Suprapubic skin (tissue), 3 donors: ENCODE data around the gene SPTAN1.

ENCODE experiments used
- POLR2A ChIP-seq, 2 donors: fragments of 450-650 bp; IDR thresholded peaks; one replicate each; pipeline ENCODE4 v1.6.1; 2017; ENCODE audit warnings: antibody characterized with exemption in 2 of 2, mild to moderate bottlenecking in 2 of 2, moderate library complexity in 2 of 2
- TF ChIP-seq, protein P1 (sequence below), 2 donors: fragments of 200-600 bp in 1 of 2; fragments of 450-650 bp in 1 of 2; sonication (generic) in 1 of 2; IDR thresholded peaks; one replicate each; pipeline ENCODE4 v1.5.1; 2016 to 2019; ENCODE audit warnings: antibody characterized with exemption in 2 of 2, mild to moderate bottlenecking in 1 of 2, moderate library complexity in 1 of 2

DNA sequence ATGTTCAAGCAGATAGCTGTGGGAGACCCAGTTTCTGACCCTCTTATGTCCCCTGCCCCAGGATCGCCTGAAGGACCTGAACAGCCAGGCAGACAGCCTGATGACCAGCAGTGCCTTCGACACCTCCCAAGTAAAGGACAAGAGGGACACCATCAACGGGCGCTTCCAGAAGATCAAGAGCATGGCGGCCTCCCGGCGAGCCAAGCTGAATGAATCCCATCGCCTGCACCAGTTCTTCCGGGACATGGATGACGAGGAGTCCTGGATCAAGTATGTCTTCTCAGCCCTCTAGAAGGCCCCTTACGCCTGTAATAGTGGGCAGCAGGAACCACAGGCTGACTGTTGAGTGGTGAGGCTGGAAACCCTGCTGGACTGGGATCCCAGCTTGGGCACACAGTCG lies 63.2 kb downstream of the SPTAN1 start:
- no peak for TF ChIP-seq POLR2A (IDR thresholded peaks at IDR 0.05)
- TF ChIP-seq, protein P1, sequence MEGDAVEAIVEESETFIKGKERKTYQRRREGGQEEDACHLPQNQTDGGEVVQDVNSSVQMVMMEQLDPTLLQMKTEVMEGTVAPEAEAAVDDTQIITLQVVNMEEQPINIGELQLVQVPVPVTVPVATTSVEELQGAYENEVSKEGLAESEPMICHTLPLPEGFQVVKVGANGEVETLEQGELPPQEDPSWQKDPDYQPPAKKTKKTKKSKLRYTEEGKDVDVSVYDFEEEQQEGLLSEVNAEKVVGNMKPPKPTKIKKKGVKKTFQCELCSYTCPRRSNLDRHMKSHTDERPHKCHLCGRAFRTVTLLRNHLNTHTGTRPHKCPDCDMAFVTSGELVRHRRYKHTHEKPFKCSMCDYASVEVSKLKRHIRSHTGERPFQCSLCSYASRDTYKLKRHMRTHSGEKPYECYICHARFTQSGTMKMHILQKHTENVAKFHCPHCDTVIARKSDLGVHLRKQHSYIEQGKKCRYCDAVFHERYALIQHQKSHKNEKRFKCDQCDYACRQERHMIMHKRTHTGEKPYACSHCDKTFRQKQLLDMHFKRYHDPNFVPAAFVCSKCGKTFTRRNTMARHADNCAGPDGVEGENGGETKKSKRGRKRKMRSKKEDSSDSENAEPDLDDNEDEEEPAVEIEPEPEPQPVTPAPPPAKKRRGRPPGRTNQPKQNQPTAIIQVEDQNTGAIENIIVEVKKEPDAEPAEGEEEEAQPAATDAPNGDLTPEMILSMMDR (IDR thresholded peaks at IDR 0.05) = no peak
